GM12878 (cell line): ENCODE results near the gene HM13. TPM values are rescaled to one million over a fixed set of nuclear protein-coding genes. Genes with fewer than 3 reads are reported as not detected.

Source experiments
- FOXK2 ChIP-seq: fragments of 450-650 bp; IDR thresholded peaks from 2 replicates; pipeline ENCODE4 v1.6.1; 2017; ENCODE audit warnings: mild to moderate bottlenecking, moderate library complexity
- KDM1A ChIP-seq: fragments of 200-600 bp; sonication (generic); IDR thresholded peaks from 2 replicates; pipeline ENCODE4 v1.6.1; 2016; ENCODE audit warnings: borderline replicate concordance
- LARP7 ChIP-seq: fragments of 450-650 bp; IDR thresholded peaks from 2 replicates; pipeline ENCODE4 v1.6.1; 2017; ENCODE audit warnings: mild to moderate bottlenecking
- MTA3 ChIP-seq: IDR thresholded peaks from 2 replicates; pipeline ENCODE4 v1.6.1; 2012; ENCODE audit warnings: low read length, inconsistent platforms, borderline replicate concordance
- NFYA ChIP-seq: IDR thresholded peaks from 2 replicates; pipeline ENCODE4 v1.6.1; 2011; ENCODE audit warnings: low read depth, mild to moderate bottlenecking, low read length, improper control_type of control experiment, borderline replicate concordance
- POLR2A ChIP-seq: IDR thresholded peaks from 2 replicates; pipeline ENCODE4 v1.6.1; 2011; ENCODE audit warnings: low read depth, mild to moderate bottlenecking, low read length
- POU2F2 ChIP-seq: IDR thresholded peaks from 3 replicates; pipeline ENCODE4 v1.6.1; 2011; ENCODE audit warnings: low read depth, mild to moderate bottlenecking, low read length, borderline replicate concordance
- ZNF24 ChIP-seq: fragments of 450-650 bp; IDR thresholded peaks from 2 replicates; pipeline ENCODE4 v1.6.1; 2017; ENCODE audit warnings: antibody characterized with exemption, mild to moderate bottlenecking
- polyA plus RNA-seq, 11 experiments: library from polyadenylated mRNA; depleted of rRNA in 4 of 11; unstranded in 6 of 11; stranded (reverse) in 5 of 11; fragments of >200 nt; fragmentation: Nextera tagmentation in 4 of 11; fragmentation: Illumina TruSeq in 1 of 11; extraction: Ambion mirVana in 4 of 11; extraction: Trizol in 1 of 11; gene quantifications; 1 replicate in 1 of 11; 2 replicates in 10 of 11; pipeline versions ENCODE4 v1.2.1 to v1.2.3, GENCODE V29; 2011 to 2016; ENCODE audit warnings: inconsistent platforms in 2 of 11, missing spikeins in 2 of 11, low read depth in 1 of 11
- total RNA-seq, 4 experiments: library from RNA; depleted of rRNA in 3 of 4; stranded (reverse); fragments of >200 nt in 3 of 4; fragmentation: Illumina TruSeq in 1 of 4; extraction: Trizol in 1 of 4; gene quantifications; 2 replicates each; pipeline versions ENCODE4 v1.2.1 to v1.2.3, GENCODE V29; 2013 to 2021
- TF ChIP-seq, protein P1 (sequence below): fragments of 450-650 bp; IDR thresholded peaks from 2 replicates; pipeline ENCODE4 v1.6.1; 2016; ENCODE audit warnings: mild to moderate bottlenecking, moderate library complexity, borderline replicate concordance
- TF ChIP-seq, protein P2 (sequence below): fragments of 150-350 bp; IDR thresholded peaks from 2 replicates; pipeline ENCODE4 v1.6.1; 2014; ENCODE audit warnings: mild to moderate bottlenecking, low read depth, low read length

The HM13 gene
- total and polyA plus RNA-seq, 10 of the 15 experiments (the other 5 are each of a cell fraction or from before 2014, with no cell fraction given), result 4.8 to 185 (median 81.7) TPM

DNA sequence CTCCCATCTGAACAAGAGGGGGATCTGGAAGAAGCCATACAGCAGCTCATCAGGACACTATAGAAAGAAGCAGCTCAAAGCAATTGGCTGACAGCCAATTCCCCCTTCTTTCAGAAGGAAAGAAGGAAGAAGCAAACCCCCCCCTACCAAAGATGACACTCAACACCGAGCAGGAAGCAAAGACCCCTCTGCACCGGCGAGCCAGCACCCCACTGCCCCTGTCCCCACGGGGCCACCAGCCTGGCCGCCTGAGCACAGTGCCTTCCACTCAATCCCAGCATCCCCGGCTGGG is 38.0 kb upstream of the HM13 start (continued):
- TF ChIP-seq, protein P1, sequence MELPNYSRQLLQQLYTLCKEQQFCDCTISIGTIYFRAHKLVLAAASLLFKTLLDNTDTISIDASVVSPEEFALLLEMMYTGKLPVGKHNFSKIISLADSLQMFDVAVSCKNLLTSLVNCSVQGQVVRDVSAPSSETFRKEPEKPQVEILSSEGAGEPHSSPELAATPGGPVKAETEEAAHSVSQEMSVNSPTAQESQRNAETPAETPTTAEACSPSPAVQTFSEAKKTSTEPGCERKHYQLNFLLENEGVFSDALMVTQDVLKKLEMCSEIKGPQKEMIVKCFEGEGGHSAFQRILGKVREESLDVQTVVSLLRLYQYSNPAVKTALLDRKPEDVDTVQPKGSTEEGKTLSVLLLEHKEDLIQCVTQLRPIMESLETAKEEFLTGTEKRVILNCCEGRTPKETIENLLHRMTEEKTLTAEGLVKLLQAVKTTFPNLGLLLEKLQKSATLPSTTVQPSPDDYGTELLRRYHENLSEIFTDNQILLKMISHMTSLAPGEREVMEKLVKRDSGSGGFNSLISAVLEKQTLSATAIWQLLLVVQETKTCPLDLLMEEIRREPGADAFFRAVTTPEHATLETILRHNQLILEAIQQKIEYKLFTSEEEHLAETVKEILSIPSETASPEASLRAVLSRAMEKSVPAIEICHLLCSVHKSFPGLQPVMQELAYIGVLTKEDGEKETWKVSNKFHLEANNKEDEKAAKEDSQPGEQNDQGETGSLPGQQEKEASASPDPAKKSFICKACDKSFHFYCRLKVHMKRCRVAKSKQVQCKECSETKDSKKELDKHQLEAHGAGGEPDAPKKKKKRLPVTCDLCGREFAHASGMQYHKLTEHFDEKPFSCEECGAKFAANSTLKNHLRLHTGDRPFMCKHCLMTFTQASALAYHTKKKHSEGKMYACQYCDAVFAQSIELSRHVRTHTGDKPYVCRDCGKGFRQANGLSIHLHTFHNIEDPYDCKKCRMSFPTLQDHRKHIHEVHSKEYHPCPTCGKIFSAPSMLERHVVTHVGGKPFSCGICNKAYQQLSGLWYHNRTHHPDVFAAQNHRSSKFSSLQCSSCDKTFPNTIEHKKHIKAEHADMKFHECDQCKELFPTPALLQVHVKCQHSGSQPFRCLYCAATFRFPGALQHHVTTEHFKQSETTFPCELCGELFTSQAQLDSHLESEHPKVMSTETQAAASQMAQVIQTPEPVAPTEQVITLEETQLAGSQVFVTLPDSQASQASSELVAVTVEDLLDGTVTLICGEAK, result no peak
- TF ChIP-seq ZNF24, result no peak
- TF ChIP-seq MTA3, result no peak
- TF ChIP-seq, protein P2, sequence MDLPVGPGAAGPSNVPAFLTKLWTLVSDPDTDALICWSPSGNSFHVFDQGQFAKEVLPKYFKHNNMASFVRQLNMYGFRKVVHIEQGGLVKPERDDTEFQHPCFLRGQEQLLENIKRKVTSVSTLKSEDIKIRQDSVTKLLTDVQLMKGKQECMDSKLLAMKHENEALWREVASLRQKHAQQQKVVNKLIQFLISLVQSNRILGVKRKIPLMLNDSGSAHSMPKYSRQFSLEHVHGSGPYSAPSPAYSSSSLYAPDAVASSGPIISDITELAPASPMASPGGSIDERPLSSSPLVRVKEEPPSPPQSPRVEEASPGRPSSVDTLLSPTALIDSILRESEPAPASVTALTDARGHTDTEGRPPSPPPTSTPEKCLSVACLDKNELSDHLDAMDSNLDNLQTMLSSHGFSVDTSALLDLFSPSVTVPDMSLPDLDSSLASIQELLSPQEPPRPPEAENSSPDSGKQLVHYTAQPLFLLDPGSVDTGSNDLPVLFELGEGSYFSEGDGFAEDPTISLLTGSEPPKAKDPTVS, result no peak
- no peak for TF ChIP-seq NFYA
- TF ChIP-seq LARP7, result no peak
- TF ChIP-seq POLR2A, result no peak
- no peak for TF ChIP-seq FOXK2
- no peak for TF ChIP-seq POU2F2
- no peak for TF ChIP-seq KDM1A
